GM12878 (cell line): Measurements from ENCODE around the gene LGALS8. TPM values are rescaled to one million over a fixed set of nuclear protein-coding genes. Genes with fewer than 3 reads are reported as not detected.

Source experiments
- ATAC-seq: fragments of 200-7000 bp; cut with Tn5 transposase; 3 replicates; pipeline ENCODE4 v1.9.1; 2020; ENCODE audit warnings: mild to moderate bottlenecking, moderate library complexity
- BruUV-seq: library from RNA; stranded (reverse); fragments of 400-500 nt; replicated peaks from 2 replicates; lab custom pipeline; 2021; lab: Mats Ljungman, UMichigan
- CTCF ChIA-PET: fragments of 300-600 bp; sonication (Branson Sonifier 250); formaldehyde crosslinking; extraction: SDS; loops from one replicate; lab custom pipeline; 2021; ENCODE audit warnings: inconsistent platforms; lab: Yijun Ruan, JAX
- POLR2A ChIA-PET: fragments of 350-600 bp; formaldehyde crosslinking; extraction: SDS; loops from one replicate; lab custom pipeline; 2021; ENCODE audit warnings: inconsistent platforms; lab: Charles Lee
- RAD21 ChIA-PET: fragments of 300-600 bp; sonication (Branson Sonifier 250); formaldehyde crosslinking; loops from one replicate; lab custom pipeline; 2023; ENCODE audit warnings: antibody characterized with exemption; ENCODE audit not compliant: unreplicated experiment; lab: Charles Lee
- SMC1A ChIA-PET: fragments of 300-600 bp; sonication (Branson Sonifier 250); formaldehyde crosslinking; loops from one replicate; lab custom pipeline; 2023; ENCODE audit not compliant: unreplicated experiment, uncharacterized antibody; lab: Charles Lee
- DNase-seq: peaks from one replicate; pipeline ENCODE4 v3.0.0-alpha.2; 2011; ENCODE audit warnings: low read depth, low spot score
- FAIRE-seq: peaks from 3 replicates; lab custom pipeline; 2011; peaks lifted over from hg19 to GRCh38; lab: Jason Lieb, UNC
- H2AFZ ChIP-seq: 2 replicates; pipeline ENCODE4 v1.6.0; 2011; ENCODE audit warnings: low read depth, low read length, control low read depth; ENCODE audit not compliant: control insufficient read depth
- H3K27ac ChIP-seq: 2 replicates; pipeline ENCODE4 v1.5.1; 2011; ENCODE audit warnings: control low read depth; ENCODE audit not compliant: control insufficient read depth, insufficient read depth
- H3K27me3 ChIP-seq, 2 experiments: replicated peaks in 1 of 2; 2 replicates each; pipeline versions ENCODE4 v1.6.0 to v1.6.1; 2011; ENCODE audit warnings: low read length in 1 of 2; ENCODE audit not compliant: control insufficient read depth in 2 of 2, insufficient read depth in 2 of 2
- H3K36me3 ChIP-seq, 2 experiments: 2 replicates each; pipeline ENCODE4 v1.5.1; 2011; ENCODE audit warnings: low read length in 1 of 2; ENCODE audit not compliant: control insufficient read depth in 2 of 2, insufficient read depth in 2 of 2
- H3K4me1 ChIP-seq: 2 replicates; pipeline ENCODE4 v1.6.1; 2011; ENCODE audit warnings: mild to moderate bottlenecking, low read length, moderate library complexity, mixed read lengths; ENCODE audit not compliant: control insufficient read depth, insufficient read depth
- H3K4me2 ChIP-seq: 2 replicates; pipeline ENCODE4 v1.6.0; 2011; ENCODE audit warnings: control low read depth; ENCODE audit not compliant: control insufficient read depth, insufficient read depth
- H3K4me3 ChIP-seq: fragments of 200-600 bp; sonication (generic); 2 replicates; pipeline ENCODE4 v1.5.1; 2016
- H3K79me2 ChIP-seq: 2 replicates; pipeline ENCODE4 v1.6.0; 2011; ENCODE audit warnings: low read length; ENCODE audit not compliant: control insufficient read depth, insufficient read depth
- H3K9ac ChIP-seq: 2 replicates; pipeline ENCODE4 v1.8.0; 2011; ENCODE audit warnings: low read length, control low read depth, mixed read lengths; ENCODE audit not compliant: control insufficient read depth, insufficient read depth
- H3K9me3 ChIP-seq: replicated peaks from 3 replicates; pipeline ENCODE4 v1.5.1; 2011; ENCODE audit warnings: mild to moderate bottlenecking, low read length; ENCODE audit not compliant: control insufficient read depth, insufficient read depth
- H4K20me1 ChIP-seq: 2 replicates; pipeline ENCODE4 v1.6.0; 2011; ENCODE audit not compliant: control insufficient read depth, insufficient read depth
- CHD4 ChIP-seq: fragments of 200-600 bp; sonication (generic); IDR thresholded peaks from 2 replicates; pipeline ENCODE4 v1.6.1; 2016; ENCODE audit warnings: mild to moderate bottlenecking
- RCOR1 ChIP-seq: conservative IDR thresholded peaks from 2 replicates; pipeline ENCODE4 v1.6.1; 2012; ENCODE audit warnings: low read depth, low read length, improper control_type of control experiment
- ZBTB40 ChIP-seq: fragments of 450-650 bp; IDR thresholded peaks from 2 replicates; pipeline ENCODE4 v1.6.1; 2016; ENCODE audit warnings: mild to moderate bottlenecking, moderate library complexity, borderline replicate concordance
- WGBS: methylation state at CpG from one replicate; pipeline ENCODE4 v1.1.6; 2016; ENCODE audit warnings: low lambda C conversion rate; ENCODE audit not compliant: insufficient replicate concordance, insufficient coverage; ENCODE audit errors: missing lambda C conversion rate; 5-methylcytosine and 5-hydroxymethylcytosine counted together
- in situ Hi-C: fragments of 300-500 bp; cut with MboI; formaldehyde crosslinking; loops from 9 replicates; pipeline ENCODE4 v1.14.3; 2018; ENCODE audit warnings: mixed read lengths
- intact Hi-C: fragments of 100-400 bp; cut with micrococcal nuclease; formaldehyde crosslinking; loops from one replicate; pipeline ENCODE4 v1.14.2; 2022; ENCODE audit not compliant: unreplicated experiment
- polyA plus RNA-seq, 11 experiments: library from polyadenylated mRNA; depleted of rRNA in 4 of 11; unstranded in 6 of 11; stranded (reverse) in 5 of 11; fragments of >200 nt; fragmentation: Nextera tagmentation in 4 of 11; fragmentation: Illumina TruSeq in 1 of 11; extraction: Ambion mirVana in 4 of 11; extraction: Trizol in 1 of 11; gene quantifications; 1 replicate in 1 of 11; 2 replicates in 10 of 11; pipeline versions ENCODE4 v1.2.1 to v1.2.3, GENCODE V29; 2011 to 2016; ENCODE audit warnings: inconsistent platforms in 2 of 11, missing spikeins in 2 of 11, low read depth in 1 of 11
- total RNA-seq, 4 experiments: library from RNA; depleted of rRNA in 3 of 4; stranded (reverse); fragments of >200 nt in 3 of 4; fragmentation: Illumina TruSeq in 1 of 4; extraction: Trizol in 1 of 4; gene quantifications; 2 replicates each; pipeline versions ENCODE4 v1.2.1 to v1.2.3, GENCODE V29; 2013 to 2021

The LGALS8 gene
- total and polyA plus RNA-seq, 10 of the 15 experiments (the other 5 are each of a cell fraction or from before 2014, with no cell fraction given) = 15.4 to 86.5 (median 19.2) TPM

- WGBS = 39% methylated on average over 10 of the region's 10 CpGs
- no peaks in the 10 kb centered on the region for H3K36me3 ChIP-seq
- POLR2A ChIA-PET = no interaction called here
Measured at GRCh38 chr1:236494586-236495466, 29.0 kb upstream of the LGALS8 start.

More at GRCh38 chr1:236494586-236495466, 29.0 kb upstream of the LGALS8 start:
- ChIA-PET CTCF (no interaction called here), SMC1A (interaction anchor here (0.6 to 0.9 kb wide), 2 partner anchors 21 to 31 kb away, joined by 3 read pairs; no protein-coding TSS in a partner anchor), RAD21 (interaction anchor here (0.5 kb wide), 1 partner anchor 1098 kb away, joined by 3 read pairs; no protein-coding TSS in a partner anchor)
- Histone ChIP-seq H3K9ac (no peak overlapping the region), H3K27ac (no peak overlapping the region), H3K27me3 (0 out of 4 replicates have a peak, but pooled peaks cover 0 to 3% of the 10 kb centered on the region in 2 experiments), H3K4me3 (no peak overlapping the region), H3K9me3 (no peaks in the 10 kb centered on the region), H2AFZ (no peak overlapping the region), H4K20me1 (no peaks in the 10 kb centered on the region), H3K4me2 (no peak overlapping the region), H3K79me2 (no peaks in the 10 kb centered on the region), H3K4me1 (no peaks in the 10 kb centered on the region)
- ATAC-seq (no peak), DNase-seq (no peak), FAIRE-seq (no peak)
- BruUV-seq = no TSS peak
- in situ Hi-C loops (loop anchor here (5.0 kb wide), 1 partner anchor 383 kb away; no protein-coding TSS in a partner anchor), intact Hi-C loops (no loop called here)
- no peak for TF ChIP-seq RCOR1
- no peak for TF ChIP-seq CHD4
- TF ChIP-seq ZBTB40 = no peak
